HG03139 (cell line): ENCODE data around the gene ZFP30.

Experiments
- ATAC-seq: cut with Tn5 transposase; IDR thresholded peaks from one replicate; pipeline ENCODE4 v1.9.1; 2021; ENCODE audit not compliant: unreplicated experiment

ZFP30 gene

GRCh38 chr19:37564624-37565369 lies 90.5 kb downstream of the ZFP30 start:
- no peak for ATAC-seq
